ENCODE data around the gene TTI1.

Gene TTI1

DNA sequence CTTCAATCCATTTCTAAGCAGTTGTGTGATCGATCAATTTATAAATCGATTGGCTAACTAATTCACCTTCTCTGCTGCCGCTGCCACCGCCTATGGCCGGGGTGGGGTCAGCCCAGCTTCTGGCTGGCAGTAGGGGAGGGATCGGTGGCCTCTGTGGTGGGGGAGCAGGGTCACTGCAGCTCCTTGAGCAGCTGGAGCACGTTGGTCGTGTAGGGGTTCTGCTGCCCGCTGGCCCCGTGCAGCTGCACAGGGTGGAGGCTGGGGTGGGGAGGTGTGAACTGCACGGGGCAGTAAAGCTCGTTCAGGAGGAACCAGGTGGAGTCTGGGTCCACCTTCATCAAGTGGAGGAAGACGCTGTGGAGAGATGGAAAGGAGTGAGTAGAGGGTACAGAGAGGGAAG is 50.0 kb downstream of the TTI1 start:
- in situ Hi-C loops (cut with MboI; ENCODE audit: low sequenced_read_pairs, unreplicated experiment), result no loop called here
- DNase-seq (ENCODE audit: low spot score), result no peak
- TF ChIP-seq CTCF (IDR thresholded peaks at IDR 0.05; ENCODE audit: borderline replicate concordance, control extremely low read depth, extremely low read depth, insufficient read depth, missing control alignments), result no peak

DNA sequence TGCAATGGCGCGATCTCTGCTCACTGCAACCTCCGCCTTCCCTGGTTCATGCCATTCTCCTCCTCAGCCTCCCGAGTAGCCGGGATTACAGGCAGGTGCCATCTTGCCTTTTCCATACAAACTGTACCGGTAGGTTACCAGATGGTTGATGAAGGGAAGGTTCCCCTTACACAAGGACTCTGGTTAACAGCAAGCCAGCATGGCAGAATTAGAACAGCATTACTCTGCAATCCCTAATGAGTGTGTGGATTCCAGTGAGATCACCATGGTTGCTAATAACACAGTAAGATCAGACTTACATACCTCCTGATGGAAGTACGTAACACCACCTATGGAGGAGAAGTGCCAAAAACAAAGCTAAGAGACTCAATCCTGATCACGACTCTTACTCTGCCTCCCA is 51.7 kb downstream of the TTI1 start:
- DNase-seq (ENCODE audit: low spot score), result no peak
- in situ Hi-C loops (cut with MboI; ENCODE audit: low sequenced_read_pairs, unreplicated experiment), result no loop called here
- no peak for TF ChIP-seq CTCF (IDR thresholded peaks at IDR 0.05; ENCODE audit: borderline replicate concordance, control extremely low read depth, extremely low read depth, insufficient read depth, missing control alignments)

- in situ Hi-C loops (cut with MboI; ENCODE audit: low sequenced_read_pairs, unreplicated experiment), result no loop called here
- DNase-seq (ENCODE audit: low spot score), result no peak
- TF ChIP-seq CTCF (IDR thresholded peaks at IDR 0.05; ENCODE audit: borderline replicate concordance, control extremely low read depth, extremely low read depth, insufficient read depth, missing control alignments), result no peak
These were observed 52.4 kb downstream of the TTI1 start for GRCh38 chr20:37980876-37981275.

DNA sequence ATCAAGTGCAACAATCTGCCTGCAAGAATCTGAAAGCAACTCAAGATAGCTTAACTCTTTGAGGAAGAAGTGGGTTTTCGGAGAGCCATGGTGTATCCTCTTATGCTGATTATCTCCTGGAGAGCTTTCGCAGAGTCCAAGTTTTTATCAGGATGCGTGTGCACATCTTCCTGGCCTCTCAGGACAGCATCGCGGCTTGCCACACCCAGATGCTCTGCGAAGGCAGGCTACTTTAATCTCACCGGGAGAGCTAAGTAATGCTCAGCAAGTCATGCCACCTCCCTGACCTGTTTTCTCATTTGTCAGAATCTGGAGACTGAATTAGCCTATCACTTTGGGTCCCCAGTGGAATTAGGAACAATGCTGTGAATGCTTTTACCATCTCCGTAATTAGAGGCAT is 52.9 kb downstream of the TTI1 start:
- TF ChIP-seq CTCF (IDR thresholded peaks at IDR 0.05; ENCODE audit: borderline replicate concordance, control extremely low read depth, extremely low read depth, insufficient read depth, missing control alignments), result no peak
- in situ Hi-C loops (cut with MboI; ENCODE audit: low sequenced_read_pairs, unreplicated experiment), result no loop called here
- no peak for DNase-seq (ENCODE audit: low spot score)

GRCh38 chr20:37979021-37979985 is 54.0 kb downstream of the TTI1 start:
- TF ChIP-seq CTCF (IDR thresholded peaks at IDR 0.05; ENCODE audit: borderline replicate concordance, control extremely low read depth, extremely low read depth, insufficient read depth, missing control alignments), result no peak
- in situ Hi-C loops (cut with MboI; ENCODE audit: low sequenced_read_pairs, unreplicated experiment), result no loop called here
- no peak for DNase-seq (ENCODE audit: low spot score)

GRCh38 chr20:37977786-37978185 is 55.5 kb downstream of the TTI1 start:
- in situ Hi-C loops (cut with MboI; ENCODE audit: low sequenced_read_pairs, unreplicated experiment), result no loop called here
- TF ChIP-seq CTCF (IDR thresholded peaks at IDR 0.05; ENCODE audit: borderline replicate concordance, control extremely low read depth, extremely low read depth, insufficient read depth, missing control alignments), result no peak
- peak; percentile 26 for DNase-seq (ENCODE audit: low spot score)

All from GM13976 (cell line).